Subcutaneous adipose tissue (tissue), 4 donors: ENCODE results near the gene COL19A1. TPM values are rescaled to one million over a fixed set of nuclear protein-coding genes. Genes with fewer than 3 reads are reported as not detected.

ENCODE experiments used
- total RNA-seq, 4 donors: library from RNA; depleted of rRNA; stranded (reverse); fragments of >200 nt; gene quantifications; one replicate each; pipeline ENCODE4 v1.1.0, GENCODE V29; 2016
- TF ChIP-seq, protein P1 (sequence below): fragments of 450-650 bp; IDR thresholded peaks from one replicate; pipeline ENCODE4 v1.5.1; 2016; ENCODE audit warnings: low read depth, mild to moderate bottlenecking, control low read depth, antibody characterized with exemption, moderate library complexity

COL19A1 gene
- total RNA-seq, 4 donors from 2014 or later, result not detected

DNA sequence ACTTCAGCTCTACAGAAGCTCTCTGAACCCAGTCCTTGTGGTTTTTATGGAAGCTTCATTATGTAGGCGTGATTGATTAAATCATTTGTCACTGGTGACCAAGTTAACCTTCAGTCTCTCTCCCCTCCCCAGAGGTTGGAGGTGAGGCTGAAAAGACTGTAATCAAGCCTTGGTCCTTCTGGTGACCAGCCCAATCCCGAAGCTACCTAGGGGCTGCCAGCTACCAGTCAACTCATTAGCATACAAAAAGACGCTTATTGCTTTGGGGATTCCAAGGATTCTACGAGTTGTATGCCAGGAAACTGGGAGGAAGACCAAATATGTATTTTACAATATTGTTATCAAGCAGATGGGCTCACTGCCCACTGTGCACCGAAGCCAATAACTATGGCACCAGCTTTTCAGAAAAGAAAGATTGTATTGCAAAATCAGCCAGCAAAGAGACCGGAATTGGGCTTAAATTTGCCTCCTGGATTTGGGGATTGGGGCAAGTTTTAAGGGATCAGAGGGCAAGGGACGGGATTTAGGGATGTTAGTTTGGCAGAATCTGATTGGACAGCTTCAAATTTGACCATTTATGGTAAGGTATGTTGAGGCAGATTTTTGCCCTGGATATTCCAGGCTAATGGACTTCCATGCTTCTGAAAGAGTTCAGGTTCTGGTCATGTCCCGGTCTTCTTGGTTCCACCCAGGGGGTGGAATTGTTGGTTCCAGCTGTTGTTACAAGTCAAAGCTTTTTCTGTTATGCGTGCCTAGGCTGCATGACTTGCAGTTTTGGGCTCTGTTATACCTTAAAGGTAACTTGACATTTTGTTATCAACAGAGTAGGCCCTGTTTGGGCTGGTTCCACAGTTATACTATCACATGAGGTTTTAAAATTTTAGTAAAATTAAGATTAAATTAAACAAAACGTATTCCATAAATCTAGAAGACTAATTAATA, 269.1 kb downstream of the COL19A1 start:
- TF ChIP-seq, protein P1, sequence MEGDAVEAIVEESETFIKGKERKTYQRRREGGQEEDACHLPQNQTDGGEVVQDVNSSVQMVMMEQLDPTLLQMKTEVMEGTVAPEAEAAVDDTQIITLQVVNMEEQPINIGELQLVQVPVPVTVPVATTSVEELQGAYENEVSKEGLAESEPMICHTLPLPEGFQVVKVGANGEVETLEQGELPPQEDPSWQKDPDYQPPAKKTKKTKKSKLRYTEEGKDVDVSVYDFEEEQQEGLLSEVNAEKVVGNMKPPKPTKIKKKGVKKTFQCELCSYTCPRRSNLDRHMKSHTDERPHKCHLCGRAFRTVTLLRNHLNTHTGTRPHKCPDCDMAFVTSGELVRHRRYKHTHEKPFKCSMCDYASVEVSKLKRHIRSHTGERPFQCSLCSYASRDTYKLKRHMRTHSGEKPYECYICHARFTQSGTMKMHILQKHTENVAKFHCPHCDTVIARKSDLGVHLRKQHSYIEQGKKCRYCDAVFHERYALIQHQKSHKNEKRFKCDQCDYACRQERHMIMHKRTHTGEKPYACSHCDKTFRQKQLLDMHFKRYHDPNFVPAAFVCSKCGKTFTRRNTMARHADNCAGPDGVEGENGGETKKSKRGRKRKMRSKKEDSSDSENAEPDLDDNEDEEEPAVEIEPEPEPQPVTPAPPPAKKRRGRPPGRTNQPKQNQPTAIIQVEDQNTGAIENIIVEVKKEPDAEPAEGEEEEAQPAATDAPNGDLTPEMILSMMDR, result no peak

DNA sequence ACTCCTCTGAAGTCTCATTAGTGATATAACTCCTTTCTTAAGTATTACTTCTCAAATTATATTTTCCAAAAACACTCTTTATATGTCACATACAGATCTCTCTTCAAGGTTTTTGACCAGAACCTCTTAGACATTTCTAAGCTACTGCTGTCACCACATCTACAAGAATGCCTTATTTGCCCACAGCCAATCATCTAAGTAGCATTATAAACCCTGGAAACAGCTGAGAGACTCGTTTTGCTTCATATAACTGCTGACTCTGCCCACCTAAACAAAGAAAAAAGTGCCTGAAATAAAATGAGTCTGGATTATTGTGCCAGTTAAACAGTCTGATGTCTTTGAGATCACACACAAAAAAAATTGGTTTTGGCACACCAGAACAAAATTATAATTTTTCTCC, 270.6 kb downstream of the COL19A1 start:
- TF ChIP-seq, protein P1, result no peak

DNA sequence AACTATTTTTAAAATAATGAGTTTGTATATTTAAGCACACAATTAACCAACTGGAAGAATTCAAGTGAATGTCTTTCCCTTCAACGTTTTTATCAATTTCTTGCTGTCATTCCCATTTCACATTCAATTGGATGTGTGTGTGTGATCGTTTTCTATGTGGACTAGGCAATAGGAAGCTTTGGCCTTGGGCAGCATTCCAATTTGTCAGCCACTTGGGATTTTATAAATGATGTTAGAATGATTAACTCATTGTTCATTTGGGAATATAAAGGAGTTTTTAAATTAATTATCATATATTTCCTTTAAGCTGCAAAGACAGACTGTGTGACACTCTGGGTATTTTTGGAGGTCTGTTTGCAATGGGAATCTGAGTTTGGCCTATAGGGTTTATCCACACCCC, 274.1 kb downstream of the COL19A1 start:
- TF ChIP-seq, protein P1, result no peak

DNA sequence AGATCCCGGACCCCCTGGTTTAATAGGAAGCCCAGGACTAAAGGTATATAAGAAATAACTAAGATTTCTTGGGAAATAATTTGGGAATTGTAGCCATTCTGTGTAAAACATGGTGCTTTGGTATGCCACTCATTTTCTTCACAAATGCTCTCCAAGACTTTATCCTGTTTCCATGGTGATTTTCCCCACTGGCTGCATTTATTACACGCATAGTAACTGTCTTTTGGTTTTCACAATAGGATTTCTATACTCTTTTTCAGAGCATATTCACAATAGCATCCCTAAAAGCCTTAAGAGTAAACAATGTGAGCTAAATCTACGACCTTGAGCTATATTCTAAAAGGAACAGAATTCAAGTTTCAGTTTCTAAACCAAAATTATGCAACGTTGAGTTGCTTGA, 275.7 kb downstream of the COL19A1 start:
- TF ChIP-seq, protein P1, result no peak

DNA sequence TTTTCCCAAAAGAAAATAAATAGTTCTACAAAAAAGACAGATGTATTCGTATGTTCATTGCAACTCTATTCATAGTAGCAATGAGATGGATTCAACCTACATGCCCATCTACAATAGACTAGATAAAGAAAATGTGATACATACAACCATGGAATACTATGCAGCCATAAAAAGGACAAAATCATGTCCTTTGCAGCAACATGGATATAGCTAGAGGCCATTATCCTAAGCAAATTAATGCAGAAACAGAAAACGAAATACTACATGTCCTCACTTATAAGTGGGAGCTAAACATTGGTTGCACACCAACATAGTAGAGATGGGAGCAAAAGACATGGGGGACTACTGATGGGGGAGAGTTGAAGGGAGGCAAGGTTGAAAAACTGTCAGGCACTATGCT, 278.8 kb downstream of the COL19A1 start:
- TF ChIP-seq, protein P1, result no peak

DNA sequence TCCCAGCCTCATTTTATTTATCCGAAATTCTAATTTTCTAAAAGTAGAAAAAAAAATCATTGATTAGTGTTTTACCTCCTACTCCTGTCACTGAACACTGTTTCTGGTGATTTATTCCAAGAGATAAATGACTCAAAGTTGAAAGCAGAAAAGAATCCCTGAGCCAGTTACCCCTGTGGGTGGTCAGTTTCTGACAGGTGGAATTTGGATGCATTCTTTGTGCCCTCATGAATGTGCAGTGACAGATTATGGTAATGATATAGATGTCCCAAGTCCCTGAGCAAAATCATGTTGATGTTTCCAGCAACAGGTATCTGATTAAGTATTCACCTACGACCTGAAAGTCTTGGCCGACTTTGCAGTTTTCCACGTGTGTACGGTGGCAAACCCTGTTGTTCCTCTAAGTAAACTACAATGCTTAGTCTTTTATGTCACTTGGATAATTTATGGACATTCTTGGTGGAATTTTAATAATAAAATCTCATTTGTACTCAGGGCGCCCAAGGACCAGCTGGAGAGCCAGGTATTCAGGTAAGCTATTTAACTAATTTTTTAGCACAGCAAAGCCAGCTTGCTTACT, 282.9 kb downstream of the COL19A1 start:
- TF ChIP-seq, protein P1, result no peak

DNA sequence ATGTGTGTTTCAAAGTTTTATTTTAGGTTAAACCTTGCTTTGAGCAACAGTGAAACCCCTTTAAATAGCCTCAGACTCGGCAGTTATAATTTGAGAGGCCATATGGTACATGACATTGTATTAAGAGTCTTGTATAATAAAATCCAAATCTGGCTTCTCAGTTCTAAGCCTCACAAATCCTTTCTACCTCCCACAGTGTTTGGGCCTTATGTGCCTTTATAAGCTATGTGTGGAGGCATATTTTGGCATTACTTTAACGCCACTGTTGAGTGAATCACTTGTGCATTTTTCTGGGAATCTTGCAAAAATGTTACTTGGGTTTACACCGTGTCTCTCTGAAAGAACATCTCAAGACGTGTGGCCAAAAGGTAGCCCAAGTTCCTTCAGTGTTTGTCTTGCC, 284.2 kb downstream of the COL19A1 start:
- TF ChIP-seq, protein P1, result no peak
